ENCODE measurements around the gene UIMC1. TPM values are rescaled to one million over a fixed set of nuclear protein-coding genes. Genes with fewer than 3 reads are reported as not detected.

Gene UIMC1
- total RNA-seq, 2 donors from 2014 or later, result 19.1 to 27.2 TPM

GRCh38 chr5:176906126-176906525 is 100.5 kb downstream of the UIMC1 start:
- Histone ChIP-seq H3K36me3 (replicated peaks in 1 of 2; ENCODE audit: insufficient read depth in 1 of 2, low read depth in 2 of 2) (peaks cover 4 to 27% of the 10 kb centered on the region in 2 donors), H3K9me3 (no peaks in the 10 kb centered on the region), H3K27me3 (no peaks in the 10 kb centered on the region), H3K4me3 (no peak overlapping the region), H3K27ac (no peak overlapping the region), H3K4me1 (no peaks in the 10 kb centered on the region)
- TF ChIP-seq POLR2A (IDR thresholded peaks at IDR 0.05), result no peak
- TF ChIP-seq CTCF (IDR thresholded peaks at IDR 0.05), result no peak
- no peak for DNase-seq
- intact Hi-C loops (cut with DNase I), result no loop called here
- WGBS, 2 donors, result 84 to 88% methylated on average over 1 of the region's 1 CpG
- no peak for ATAC-seq

- intact Hi-C loops (cut with DNase I), result no loop called here
- Histone ChIP-seq H3K4me1 (no peaks in the 10 kb centered on the region), H3K36me3 (replicated peaks in 1 of 2; ENCODE audit: insufficient read depth in 1 of 2, low read depth in 2 of 2) (peaks cover 4 to 27% of the 10 kb centered on the region in 2 donors), H3K9me3 (no peaks in the 10 kb centered on the region), H3K27me3 (no peaks in the 10 kb centered on the region), H3K4me3 (no peak overlapping the region), H3K27ac (no peak overlapping the region)
- TF ChIP-seq CTCF (IDR thresholded peaks at IDR 0.05), result no peak
- TF ChIP-seq POLR2A (IDR thresholded peaks at IDR 0.05), result no peak
- ATAC-seq, result no peak
- no peak for DNase-seq
- WGBS, 2 donors, result 92 to 94% methylated on average over 3 of the region's 3 CpGs
Measured at GRCh38 chr5:176904276-176904675, 102.3 kb downstream of the UIMC1 start.

GRCh38 chr5:176902911-176903664 is 103.5 kb downstream of the UIMC1 start:
- ATAC-seq (no peak), DNase-seq (no peak)
- H3K9me3 ChIP-seq, result no peaks in the 10 kb centered on the region
- H3K27ac ChIP-seq, result no peak overlapping the region
- H3K4me3 ChIP-seq, result no peak overlapping the region
- H3K36me3 ChIP-seq (replicated peaks in 1 of 2; ENCODE audit: insufficient read depth in 1 of 2, low read depth in 2 of 2), result peaks cover 4 to 23% of the 10 kb centered on the region in 2 donors
- WGBS, 2 donors, result 84 to 90% methylated on average over 5 of the region's 5 CpGs
- TF ChIP-seq POLR2A (IDR thresholded peaks at IDR 0.05) (no peak), CTCF (IDR thresholded peaks at IDR 0.05) (no peak)
- H3K27me3 ChIP-seq, result no peaks in the 10 kb centered on the region
- H3K4me1 ChIP-seq, result no peaks in the 10 kb centered on the region
- intact Hi-C loops (cut with DNase I), result no loop called here

- TF ChIP-seq CTCF (IDR thresholded peaks at IDR 0.05) (no peak), POLR2A (IDR thresholded peaks at IDR 0.05) (no peak)
- Histone ChIP-seq H3K27me3 (no peaks in the 10 kb centered on the region), H3K9me3 (no peaks in the 10 kb centered on the region), H3K27ac (no peak overlapping the region), H3K4me1 (no peaks in the 10 kb centered on the region), H3K36me3 (replicated peaks in 1 of 2; ENCODE audit: insufficient read depth in 1 of 2, low read depth in 2 of 2) (peaks cover 4 to 23% of the 10 kb centered on the region in 2 donors), H3K4me3 (no peak overlapping the region)
- DNase-seq, result no peak
- WGBS, 2 donors, result 86 to 90% methylated on average over 6 of the region's 6 CpGs
- intact Hi-C loops (cut with DNase I), result no loop called here
- ATAC-seq, result no peak
Measured at GRCh38 chr5:176902102-176902814, 104.3 kb downstream of the UIMC1 start.
